HEK293 (cell line): Measurements from ENCODE around the gene DAPP1.

Experiments used
- CTCF ChIA-PET: fragments of 350-600 bp; formaldehyde crosslinking; extraction: SDS; loops from one replicate; lab custom pipeline; 2021; ENCODE audit warnings: antibody characterized with exemption; lab: Yijun Ruan, JAX
- POLR2A ChIA-PET: fragments of 300-600 bp; formaldehyde crosslinking; extraction: SDS; loops from one replicate; lab custom pipeline; 2020; ENCODE audit warnings: antibody characterized with exemption, inconsistent platforms; lab: Yijun Ruan, JAX
- H3K27ac ChIP-seq: fragments of 200-500 bp; sonication (Bioruptor generic); 2 replicates; pipeline ENCODE4 v1.5.1; 2014; ENCODE audit warnings: low read depth, low read length, control low read depth, inconsistent platforms; ENCODE audit errors: extremely low read depth
- H3K36me3 ChIP-seq, 2 experiments: fragments of 200-500 bp in 1 of 2; sonication (Bioruptor generic) in 1 of 2; 1 replicate in 1 of 2; 2 replicates in 1 of 2; pipeline ENCODE4 v1.5.1; 2014 to 2017; ENCODE audit warnings: inconsistent platforms in 2 of 2, low read length in 2 of 2; ENCODE audit not compliant: control insufficient read depth in 2 of 2, insufficient read depth in 1 of 2
- H3K4me1 ChIP-seq: fragments of 200-500 bp; sonication (Bioruptor generic); 2 replicates; pipeline ENCODE4 v1.5.1; 2014; ENCODE audit warnings: mild to moderate bottlenecking, low read length, inconsistent platforms; ENCODE audit not compliant: control insufficient read depth, insufficient read depth
- H3K4me3 ChIP-seq: 2 replicates; pipeline ENCODE4 v1.5.1; 2011; ENCODE audit warnings: low read depth, mild to moderate bottlenecking, control low read depth, low read length, moderate library complexity
- H3K9me3 ChIP-seq: fragments of 200-500 bp; sonication (Bioruptor generic); 2 replicates; pipeline ENCODE4 v1.5.1; 2014; ENCODE audit warnings: low read depth, low read length, inconsistent platforms; ENCODE audit not compliant: control insufficient read depth, insufficient read depth
- GLIS1 ChIP-seq: fragments of 450-650 bp; formaldehyde crosslinking; IDR thresholded peaks from 2 replicates; pipeline ENCODE4 v1.5.1; 2016; ENCODE audit warnings: missing biosample characterization, missing genetic modification characterization
- HOXC10 ChIP-seq: sonication (generic); formaldehyde crosslinking; IDR thresholded peaks from 2 replicates; pipeline ENCODE4 v1.8.1; 2023; ENCODE audit warnings: mild to moderate bottlenecking, missing genetic modification reagents
- KLF9 ChIP-seq: fragments of 450-650 bp; formaldehyde crosslinking; IDR thresholded peaks from 2 replicates; pipeline ENCODE4 v1.5.1; 2016; ENCODE audit warnings: missing biosample characterization, missing genetic modification characterization, low read depth
- OSR2 ChIP-seq: fragments of 450-650 bp; formaldehyde crosslinking; IDR thresholded peaks from 2 replicates; pipeline ENCODE4 v1.5.1; 2016; ENCODE audit warnings: missing biosample characterization, missing genetic modification characterization
- PRDM1 ChIP-seq: fragments of 450-650 bp; formaldehyde crosslinking; IDR thresholded peaks from 2 replicates; pipeline ENCODE4; 2016; ENCODE audit warnings: missing biosample characterization, missing genetic modification characterization
- SP7 ChIP-seq: fragments of 450-650 bp; formaldehyde crosslinking; IDR thresholded peaks from 2 replicates; pipeline ENCODE4 v1.5.1; 2016; ENCODE audit warnings: missing biosample characterization, missing genetic modification characterization
- TCF7L2 ChIP-seq: IDR thresholded peaks from 2 replicates; pipeline ENCODE4 v1.6.1; 2011; ENCODE audit warnings: low read depth, mild to moderate bottlenecking, inconsistent platforms, low read length, moderate library complexity, borderline replicate concordance
- ZIC2 ChIP-seq: fragments of 450-650 bp; formaldehyde crosslinking; IDR thresholded peaks from 2 replicates; pipeline ENCODE4 v1.5.1; 2016; ENCODE audit warnings: missing biosample characterization, missing genetic modification characterization
- ZNF121 ChIP-seq: fragments of 450-650 bp; formaldehyde crosslinking; IDR thresholded peaks from 2 replicates; pipeline ENCODE4 v1.5.1; 2016; ENCODE audit warnings: missing biosample characterization, missing genetic modification characterization
- ZNF132 ChIP-seq: fragments of 450-650 bp; formaldehyde crosslinking; IDR thresholded peaks from 2 replicates; pipeline ENCODE4 v1.5.1; 2017; ENCODE audit warnings: missing biosample characterization, missing genetic modification characterization, borderline replicate concordance
- ZNF157 ChIP-seq: fragments of 450-650 bp; formaldehyde crosslinking; IDR thresholded peaks from 2 replicates; pipeline ENCODE4 v1.5.1; 2016; ENCODE audit warnings: missing biosample characterization, missing genetic modification characterization
- ZNF341 ChIP-seq: fragments of 450-650 bp; formaldehyde crosslinking; IDR thresholded peaks from 2 replicates; pipeline ENCODE4; 2016; ENCODE audit warnings: low read depth, missing biosample characterization, missing genetic modification characterization
- ZNF433 ChIP-seq: fragments of 450-650 bp; formaldehyde crosslinking; IDR thresholded peaks from 2 replicates; pipeline ENCODE4 v1.5.1; 2016; ENCODE audit warnings: missing biosample characterization, missing genetic modification characterization, low read depth
- ZNF529 ChIP-seq: fragments of 450-650 bp; formaldehyde crosslinking; IDR thresholded peaks from 2 replicates; pipeline ENCODE4 v1.5.1; 2017; ENCODE audit warnings: missing genetic modification characterization, missing biosample characterization; ENCODE audit not compliant: insufficient replicate concordance
- ZNF530 ChIP-seq: fragments of 450-650 bp; formaldehyde crosslinking; IDR thresholded peaks from 2 replicates; pipeline ENCODE4 v1.5.1; 2016; ENCODE audit warnings: low read depth, missing biosample characterization, missing genetic modification characterization
- ZNF555 ChIP-seq: fragments of 450-650 bp; formaldehyde crosslinking; conservative IDR thresholded peaks from 2 replicates; pipeline ENCODE4 v1.5.1; 2017; ENCODE audit warnings: missing biosample characterization, mild to moderate bottlenecking, missing genetic modification characterization, inconsistent platforms
- ZNF596 ChIP-seq: fragments of 450-650 bp; IDR thresholded peaks from 2 replicates; pipeline ENCODE4 v1.5.0; 2018; ENCODE audit warnings: missing biosample characterization, mild to moderate bottlenecking, missing genetic modification characterization, moderate library complexity
- ZNF623 ChIP-seq: fragments of 450-650 bp; formaldehyde crosslinking; IDR thresholded peaks from 2 replicates; pipeline ENCODE4 v1.5.1; 2016; ENCODE audit warnings: missing biosample characterization, missing genetic modification characterization
- ZNF626 ChIP-seq: fragments of 450-650 bp; sonication (Bioruptor Pico); formaldehyde crosslinking; IDR thresholded peaks from 2 replicates; pipeline ENCODE4 v1.5.1; 2018; ENCODE audit warnings: missing biosample characterization, missing genetic modification characterization, inconsistent platforms
- ZNF777 ChIP-seq: fragments of 450-650 bp; formaldehyde crosslinking; IDR thresholded peaks from 2 replicates; pipeline ENCODE4 v1.5.1; 2017; ENCODE audit warnings: missing biosample characterization, missing genetic modification characterization, borderline replicate concordance
- ZSCAN16 ChIP-seq: fragments of 450-650 bp; formaldehyde crosslinking; IDR thresholded peaks from 2 replicates; pipeline ENCODE4 v1.5.1; 2016; ENCODE audit warnings: missing biosample characterization, missing genetic modification characterization
- TF ChIP-seq, protein P1 (sequence below): fragments of 450-650 bp; formaldehyde crosslinking; IDR thresholded peaks from 2 replicates; pipeline ENCODE4 v1.5.1; 2016; ENCODE audit warnings: missing biosample characterization, missing genetic modification characterization
- TF ChIP-seq, protein P2 (sequence below): fragments of 450-650 bp; formaldehyde crosslinking; IDR thresholded peaks from 2 replicates; pipeline ENCODE4 v1.5.1; 2016; ENCODE audit warnings: missing biosample characterization, missing genetic modification characterization
- TF ChIP-seq, protein P3 (sequence below): fragments of 450-650 bp; formaldehyde crosslinking; IDR thresholded peaks from 2 replicates; pipeline ENCODE4 v1.5.1; 2016; ENCODE audit warnings: missing biosample characterization, missing genetic modification characterization
- TF ChIP-seq, protein P4 (sequence below): fragments of 450-650 bp; formaldehyde crosslinking; IDR thresholded peaks from 2 replicates; pipeline ENCODE4 v1.5.0; 2017; ENCODE audit warnings: missing biosample characterization, missing genetic modification characterization, borderline replicate concordance
- TF ChIP-seq, protein P5 (sequence below): fragments of 450-650 bp; formaldehyde crosslinking; IDR thresholded peaks from 2 replicates; pipeline ENCODE4 v1.5.1; 2016; ENCODE audit warnings: missing biosample characterization, missing genetic modification characterization

Gene DAPP1

DNA sequence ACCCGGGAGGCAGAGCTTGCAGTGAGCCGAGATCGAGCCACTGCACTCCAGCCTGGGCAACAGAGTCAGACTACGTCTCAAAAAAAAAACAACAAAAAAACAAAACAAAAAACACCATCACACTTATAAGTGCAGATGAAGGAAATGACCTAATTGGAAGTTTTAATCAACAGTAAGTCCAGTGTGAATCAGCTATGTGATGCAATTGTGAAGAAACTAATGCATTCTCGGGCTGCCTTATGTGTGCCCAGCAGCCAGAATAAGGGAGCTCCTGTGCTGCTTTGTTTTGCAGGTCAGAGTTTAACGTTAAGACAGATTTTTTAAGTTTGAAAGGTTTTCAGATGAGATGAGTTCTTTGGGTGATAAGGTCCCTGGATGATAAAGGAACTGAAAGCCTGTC lies 10.8 kb downstream of the DAPP1 start:
- H3K27ac ChIP-seq, result no peak overlapping the region
- no peaks in the 10 kb centered on the region for H3K9me3 ChIP-seq
- no peaks in the 10 kb centered on the region for H3K4me1 ChIP-seq
- no peak for TF ChIP-seq ZNF530 (tag by site-specific recombination)
- TF ChIP-seq ZNF555 (tag by site-specific recombination), result no peak
- no peak for TF ChIP-seq ZSCAN16 (tag by site-specific recombination)
- TF ChIP-seq, protein P1, sequence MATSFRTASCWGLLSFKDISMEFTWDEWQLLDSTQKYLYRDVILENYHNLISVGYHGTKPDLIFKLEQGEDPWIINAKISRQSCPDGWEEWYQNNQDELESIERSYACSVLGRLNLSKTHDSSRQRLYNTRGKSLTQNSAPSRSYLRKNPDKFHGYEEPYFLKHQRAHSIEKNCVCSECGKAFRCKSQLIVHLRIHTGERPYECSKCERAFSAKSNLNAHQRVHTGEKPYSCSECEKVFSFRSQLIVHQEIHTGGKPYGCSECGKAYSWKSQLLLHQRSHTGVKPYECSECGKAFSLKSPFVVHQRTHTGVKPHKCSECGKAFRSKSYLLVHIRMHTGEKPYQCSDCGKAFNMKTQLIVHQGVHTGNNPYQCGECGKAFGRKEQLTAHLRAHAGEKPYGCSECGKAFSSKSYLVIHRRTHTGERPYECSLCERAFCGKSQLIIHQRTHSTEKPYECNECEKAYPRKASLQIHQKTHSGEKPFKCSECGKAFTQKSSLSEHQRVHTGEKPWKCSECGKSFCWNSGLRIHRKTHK (tag by site-specific recombination), result no peak
- no peak for TF ChIP-seq SP7 (tag by site-specific recombination)
- no peak for TF ChIP-seq ZNF433 (tag by site-specific recombination)
- TF ChIP-seq ZNF777, result no peak
- TF ChIP-seq ZNF132 (tag by site-specific recombination), result no peak
- no peak for TF ChIP-seq TCF7L2
- TF ChIP-seq ZNF121 (tag by site-specific recombination), result no peak
- TF ChIP-seq, protein P2, sequence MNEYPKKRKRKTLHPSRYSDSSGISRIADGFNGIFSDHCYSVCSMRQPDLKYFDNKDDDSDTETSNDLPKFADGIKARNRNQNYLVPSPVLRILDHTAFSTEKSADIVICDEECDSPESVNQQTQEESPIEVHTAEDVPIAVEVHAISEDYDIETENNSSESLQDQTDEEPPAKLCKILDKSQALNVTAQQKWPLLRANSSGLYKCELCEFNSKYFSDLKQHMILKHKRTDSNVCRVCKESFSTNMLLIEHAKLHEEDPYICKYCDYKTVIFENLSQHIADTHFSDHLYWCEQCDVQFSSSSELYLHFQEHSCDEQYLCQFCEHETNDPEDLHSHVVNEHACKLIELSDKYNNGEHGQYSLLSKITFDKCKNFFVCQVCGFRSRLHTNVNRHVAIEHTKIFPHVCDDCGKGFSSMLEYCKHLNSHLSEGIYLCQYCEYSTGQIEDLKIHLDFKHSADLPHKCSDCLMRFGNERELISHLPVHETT, result no peak
- no peak for TF ChIP-seq ZNF596 (tag by site-specific recombination)
- no peak for TF ChIP-seq ZNF623 (tag by site-specific recombination)
- no peak for TF ChIP-seq KLF9 (tag by site-specific recombination)
- no peak for TF ChIP-seq ZNF157 (tag by site-specific recombination)
- no peaks in the 10 kb centered on the region for H3K36me3 ChIP-seq
- POLR2A ChIA-PET, result no interaction called here
- CTCF ChIA-PET, result no interaction called here
- H3K4me3 ChIP-seq, result no peak overlapping the region

DNA sequence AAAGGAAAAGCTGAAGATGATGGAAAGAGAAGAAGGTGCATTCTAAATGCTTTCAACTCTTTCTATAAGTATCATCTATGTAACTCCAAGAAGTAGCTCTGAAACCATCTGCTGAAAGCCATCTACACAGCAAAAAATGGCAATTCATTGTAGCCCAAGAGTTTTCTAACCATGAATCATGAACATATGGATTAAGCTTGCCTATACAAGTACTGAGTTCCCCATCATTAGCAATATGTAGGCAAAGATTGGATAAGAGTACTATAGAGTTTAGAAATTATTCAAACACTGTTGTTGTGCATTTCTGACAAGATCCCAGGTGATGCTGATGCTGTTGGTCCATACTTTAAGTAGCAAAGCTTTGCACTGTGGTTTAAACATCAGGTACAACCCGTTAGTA lies 11.2 kb downstream of the DAPP1 start:
- H3K4me1 ChIP-seq, result no peaks in the 10 kb centered on the region
- ChIA-PET CTCF (no interaction called here), POLR2A (no interaction called here)
- H3K36me3 ChIP-seq, result no peaks in the 10 kb centered on the region
- no peak for TF ChIP-seq ZNF341 (tag by site-specific recombination)
- no peak for TF ChIP-seq ZIC2 (tag by site-specific recombination)
- TF ChIP-seq, protein P3, sequence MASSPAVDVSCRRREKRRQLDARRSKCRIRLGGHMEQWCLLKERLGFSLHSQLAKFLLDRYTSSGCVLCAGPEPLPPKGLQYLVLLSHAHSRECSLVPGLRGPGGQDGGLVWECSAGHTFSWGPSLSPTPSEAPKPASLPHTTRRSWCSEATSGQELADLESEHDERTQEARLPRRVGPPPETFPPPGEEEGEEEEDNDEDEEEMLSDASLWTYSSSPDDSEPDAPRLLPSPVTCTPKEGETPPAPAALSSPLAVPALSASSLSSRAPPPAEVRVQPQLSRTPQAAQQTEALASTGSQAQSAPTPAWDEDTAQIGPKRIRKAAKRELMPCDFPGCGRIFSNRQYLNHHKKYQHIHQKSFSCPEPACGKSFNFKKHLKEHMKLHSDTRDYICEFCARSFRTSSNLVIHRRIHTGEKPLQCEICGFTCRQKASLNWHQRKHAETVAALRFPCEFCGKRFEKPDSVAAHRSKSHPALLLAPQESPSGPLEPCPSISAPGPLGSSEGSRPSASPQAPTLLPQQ (tag by site-specific recombination), result no peak
- no peak for TF ChIP-seq GLIS1 (tag by site-specific recombination)
- TF ChIP-seq ZNF623 (tag by site-specific recombination), result no peak
- TF ChIP-seq HOXC10 (CRISPR knock-in tag), result no peak
- TF ChIP-seq, protein P4, sequence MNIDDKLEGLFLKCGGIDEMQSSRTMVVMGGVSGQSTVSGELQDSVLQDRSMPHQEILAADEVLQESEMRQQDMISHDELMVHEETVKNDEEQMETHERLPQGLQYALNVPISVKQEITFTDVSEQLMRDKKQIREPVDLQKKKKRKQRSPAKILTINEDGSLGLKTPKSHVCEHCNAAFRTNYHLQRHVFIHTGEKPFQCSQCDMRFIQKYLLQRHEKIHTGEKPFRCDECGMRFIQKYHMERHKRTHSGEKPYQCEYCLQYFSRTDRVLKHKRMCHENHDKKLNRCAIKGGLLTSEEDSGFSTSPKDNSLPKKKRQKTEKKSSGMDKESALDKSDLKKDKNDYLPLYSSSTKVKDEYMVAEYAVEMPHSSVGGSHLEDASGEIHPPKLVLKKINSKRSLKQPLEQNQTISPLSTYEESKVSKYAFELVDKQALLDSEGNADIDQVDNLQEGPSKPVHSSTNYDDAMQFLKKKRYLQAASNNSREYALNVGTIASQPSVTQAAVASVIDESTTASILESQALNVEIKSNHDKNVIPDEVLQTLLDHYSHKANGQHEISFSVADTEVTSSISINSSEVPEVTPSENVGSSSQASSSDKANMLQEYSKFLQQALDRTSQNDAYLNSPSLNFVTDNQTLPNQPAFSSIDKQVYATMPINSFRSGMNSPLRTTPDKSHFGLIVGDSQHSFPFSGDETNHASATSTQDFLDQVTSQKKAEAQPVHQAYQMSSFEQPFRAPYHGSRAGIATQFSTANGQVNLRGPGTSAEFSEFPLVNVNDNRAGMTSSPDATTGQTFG, result no peak
- no peak for TF ChIP-seq PRDM1 (tag by site-specific recombination)
- no peak for TF ChIP-seq KLF9 (tag by site-specific recombination)
- TF ChIP-seq, protein P5, sequence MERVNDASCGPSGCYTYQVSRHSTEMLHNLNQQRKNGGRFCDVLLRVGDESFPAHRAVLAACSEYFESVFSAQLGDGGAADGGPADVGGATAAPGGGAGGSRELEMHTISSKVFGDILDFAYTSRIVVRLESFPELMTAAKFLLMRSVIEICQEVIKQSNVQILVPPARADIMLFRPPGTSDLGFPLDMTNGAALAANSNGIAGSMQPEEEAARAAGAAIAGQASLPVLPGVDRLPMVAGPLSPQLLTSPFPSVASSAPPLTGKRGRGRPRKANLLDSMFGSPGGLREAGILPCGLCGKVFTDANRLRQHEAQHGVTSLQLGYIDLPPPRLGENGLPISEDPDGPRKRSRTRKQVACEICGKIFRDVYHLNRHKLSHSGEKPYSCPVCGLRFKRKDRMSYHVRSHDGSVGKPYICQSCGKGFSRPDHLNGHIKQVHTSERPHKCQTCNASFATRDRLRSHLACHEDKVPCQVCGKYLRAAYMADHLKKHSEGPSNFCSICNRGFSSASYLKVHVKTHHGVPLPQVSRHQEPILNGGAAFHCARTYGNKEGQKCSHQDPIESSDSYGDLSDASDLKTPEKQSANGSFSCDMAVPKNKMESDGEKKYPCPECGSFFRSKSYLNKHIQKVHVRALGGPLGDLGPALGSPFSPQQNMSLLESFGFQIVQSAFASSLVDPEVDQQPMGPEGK, result no peak
- no peak for TF ChIP-seq ZNF626 (tag by site-specific recombination)
- TF ChIP-seq OSR2 (tag by site-specific recombination), result no peak
- no peak for TF ChIP-seq ZNF529
- H3K4me3 ChIP-seq, result no peak overlapping the region
- H3K27ac ChIP-seq, result no peak overlapping the region
- no peaks in the 10 kb centered on the region for H3K9me3 ChIP-seq
